OCI-LY3 (cell line): ENCODE data around the gene ENTPD7.

Experiments
- CTCF ChIP-seq: fragments of 200-600, 300-600 bp; sonication (generic); IDR thresholded peaks from 2 replicates; pipeline ENCODE4 v1.5.1; 2014; ENCODE audit warnings: antibody characterized with exemption, low read length, low read depth
- EZH2phosphoT487 ChIP-seq: fragments of 200-600 bp; shearing (Covaris generic); IDR thresholded peaks from 2 replicates; pipeline ENCODE4 v1.6.1; 2018; ENCODE audit warnings: antibody characterized with exemption, mixed run types, low read depth

- TF ChIP-seq CTCF, result no peak
- no peak for TF ChIP-seq EZH2phosphoT487
These were observed 34.7 kb downstream of the ENTPD7 start for GRCh38 chr10:99693933-99694583.
